Measurements from ENCODE around the gene PITHD1.
A peak's percentile ranks its signal among the peaks of the same experiment; 100 is the strongest.
"Not testable (repeated sequence)": the region's sequence is repeated elsewhere in the genome, so short reads cannot be mapped to it uniquely, and the experiment has no call there.

Gene PITHD1

DNA sequence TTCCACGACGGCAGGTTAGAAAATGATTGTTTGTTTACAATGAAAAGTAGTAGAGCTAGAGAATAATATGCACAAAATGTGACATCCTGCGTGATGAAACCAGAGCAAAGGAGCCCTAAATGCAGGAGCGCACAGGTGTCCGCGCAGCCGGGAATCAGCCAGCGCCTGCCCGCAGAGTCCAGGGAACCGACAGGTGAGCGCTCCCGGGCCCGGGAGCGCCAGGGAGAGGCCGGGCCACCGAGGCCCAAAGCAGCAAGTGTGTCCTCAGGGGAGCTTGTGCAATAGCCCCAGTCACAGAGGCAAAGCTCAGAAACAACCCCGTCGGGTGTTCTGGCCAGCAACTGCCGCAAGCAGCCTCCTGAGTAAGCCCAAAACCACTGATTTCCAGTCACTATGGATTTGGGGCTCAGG is 23.1 kb downstream of the PITHD1 start:
- H3K4me2 ChIP-seq (ENCODE audit: low read length): peak overlapping the region; percentile 68
- H3K27me3 ChIP-seq (ENCODE audit: low read depth, low read length): no peaks in the 10 kb centered on the region
- no peak for TF ChIP-seq EZH2phosphoT487 (IDR thresholded peaks at IDR 0.05; ENCODE audit: low read depth)
- TF ChIP-seq, protein P1, sequence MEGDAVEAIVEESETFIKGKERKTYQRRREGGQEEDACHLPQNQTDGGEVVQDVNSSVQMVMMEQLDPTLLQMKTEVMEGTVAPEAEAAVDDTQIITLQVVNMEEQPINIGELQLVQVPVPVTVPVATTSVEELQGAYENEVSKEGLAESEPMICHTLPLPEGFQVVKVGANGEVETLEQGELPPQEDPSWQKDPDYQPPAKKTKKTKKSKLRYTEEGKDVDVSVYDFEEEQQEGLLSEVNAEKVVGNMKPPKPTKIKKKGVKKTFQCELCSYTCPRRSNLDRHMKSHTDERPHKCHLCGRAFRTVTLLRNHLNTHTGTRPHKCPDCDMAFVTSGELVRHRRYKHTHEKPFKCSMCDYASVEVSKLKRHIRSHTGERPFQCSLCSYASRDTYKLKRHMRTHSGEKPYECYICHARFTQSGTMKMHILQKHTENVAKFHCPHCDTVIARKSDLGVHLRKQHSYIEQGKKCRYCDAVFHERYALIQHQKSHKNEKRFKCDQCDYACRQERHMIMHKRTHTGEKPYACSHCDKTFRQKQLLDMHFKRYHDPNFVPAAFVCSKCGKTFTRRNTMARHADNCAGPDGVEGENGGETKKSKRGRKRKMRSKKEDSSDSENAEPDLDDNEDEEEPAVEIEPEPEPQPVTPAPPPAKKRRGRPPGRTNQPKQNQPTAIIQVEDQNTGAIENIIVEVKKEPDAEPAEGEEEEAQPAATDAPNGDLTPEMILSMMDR (IDR thresholded peaks at IDR 0.05; ENCODE audit: low read depth, low read length): no peak
- peaks cover 8% of the 10 kb centered on the region for H3K4me1 ChIP-seq (ENCODE audit: low read length)
- H2AFZ ChIP-seq (ENCODE audit: low read depth, low read length): no peak overlapping the region
- H3K79me2 ChIP-seq (ENCODE audit: low read length): peaks cover 7% of the 10 kb centered on the region; the same call in 1 of the 2 replicates
- H3K9ac ChIP-seq (ENCODE audit: low read length): peak overlapping the region; percentile 75
- no peaks in the 10 kb centered on the region for H3K9me3 ChIP-seq (ENCODE audit: insufficient read depth, low read length)
- no peak overlapping the region for H3K27ac ChIP-seq (ENCODE audit: low read length)
- no peaks in the 10 kb centered on the region for H4K20me1 ChIP-seq (ENCODE audit: insufficient read depth, low read length)
- H3K36me3 ChIP-seq (replicated peaks; ENCODE audit: low read depth, low read length): no peaks in the 10 kb centered on the region
- peak overlapping the region; percentile 96 for H3K4me3 ChIP-seq (ENCODE audit: low read length)

DNA sequence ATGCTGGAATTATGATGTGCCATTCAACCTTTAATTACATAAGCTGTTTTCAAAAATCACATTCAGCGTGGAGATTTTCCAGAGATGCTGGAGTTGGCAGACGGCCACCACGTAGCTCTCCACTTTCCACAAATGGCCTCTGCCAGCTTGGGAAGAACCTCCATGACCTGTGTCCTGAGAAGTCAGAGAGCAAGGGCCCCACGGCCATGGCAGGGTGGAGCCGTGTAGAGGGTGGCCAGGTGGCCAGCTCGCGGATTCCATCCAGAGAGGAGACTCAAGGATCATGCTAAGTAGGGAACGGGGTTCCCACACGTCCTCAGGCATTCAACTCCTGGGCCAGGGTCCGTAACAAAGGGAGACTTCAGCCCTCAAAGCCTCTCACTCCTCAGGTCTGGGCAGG is 23.7 kb downstream of the PITHD1 start:
- Histone ChIP-seq H3K79me2 (ENCODE audit: low read length) (peaks cover 7% of the 10 kb centered on the region; the same call in 1 of the 2 replicates), H4K20me1 (ENCODE audit: insufficient read depth, low read length) (no peaks in the 10 kb centered on the region), H3K9ac (ENCODE audit: low read length) (no peak overlapping the region), H3K4me3 (ENCODE audit: low read length) (no peak overlapping the region), H3K27me3 (ENCODE audit: low read depth, low read length) (no peaks in the 10 kb centered on the region), H3K9me3 (ENCODE audit: insufficient read depth, low read length) (no peaks in the 10 kb centered on the region), H3K27ac (ENCODE audit: low read length) (no peak overlapping the region), H3K36me3 (replicated peaks; ENCODE audit: low read depth, low read length) (no peaks in the 10 kb centered on the region), H2AFZ (ENCODE audit: low read depth, low read length) (no peak overlapping the region), H3K4me1 (ENCODE audit: low read length) (peaks cover 8% of the 10 kb centered on the region), H3K4me2 (ENCODE audit: low read length) (peak overlapping the region; percentile 68; the same call in 1 of the 2 replicates)
- TF ChIP-seq, protein P1 (IDR thresholded peaks at IDR 0.05; ENCODE audit: low read depth, low read length): no peak
- no peak for TF ChIP-seq EZH2phosphoT487 (IDR thresholded peaks at IDR 0.05; ENCODE audit: low read depth)

DNA sequence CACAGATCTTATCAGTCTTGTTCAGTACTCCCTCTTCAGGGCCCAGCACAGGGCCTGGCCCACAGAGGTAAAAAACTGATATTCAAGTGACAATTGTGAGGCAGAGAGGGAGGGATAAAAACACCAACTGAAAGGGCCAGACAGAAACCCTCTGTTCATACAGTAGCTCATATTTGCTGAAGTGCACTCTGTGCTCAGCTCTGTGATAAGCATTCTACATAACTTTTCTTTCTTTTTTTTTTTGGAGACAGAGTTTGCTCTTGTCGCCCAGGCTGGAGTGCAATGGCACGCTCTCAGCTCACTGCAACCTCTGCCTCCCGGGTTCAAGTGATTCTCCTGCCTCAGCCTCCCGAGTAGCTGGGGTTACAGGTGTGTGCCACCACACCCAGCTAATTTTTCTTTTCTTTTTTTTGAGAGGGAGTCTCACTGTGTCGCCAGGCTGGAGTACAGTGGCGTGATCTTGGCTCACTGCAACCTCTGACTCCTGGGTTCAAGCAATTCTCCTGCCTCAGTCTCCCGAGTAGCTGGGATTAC is 24.7 kb downstream of the PITHD1 start:
- H3K79me2 ChIP-seq (ENCODE audit: low read length); H3K36me3 ChIP-seq (replicated peaks; ENCODE audit: low read depth, low read length); H2AFZ ChIP-seq (ENCODE audit: low read depth, low read length); H3K27me3 ChIP-seq (ENCODE audit: low read depth, low read length); H3K4me1 ChIP-seq (ENCODE audit: low read length); H3K4me3 ChIP-seq (ENCODE audit: low read length); H3K4me2 ChIP-seq (ENCODE audit: low read length); H4K20me1 ChIP-seq (ENCODE audit: insufficient read depth, low read length); H3K9ac ChIP-seq (ENCODE audit: low read length); H3K27ac ChIP-seq (ENCODE audit: low read length); H3K9me3 ChIP-seq (ENCODE audit: insufficient read depth, low read length): not testable (repeated sequence)

DNA sequence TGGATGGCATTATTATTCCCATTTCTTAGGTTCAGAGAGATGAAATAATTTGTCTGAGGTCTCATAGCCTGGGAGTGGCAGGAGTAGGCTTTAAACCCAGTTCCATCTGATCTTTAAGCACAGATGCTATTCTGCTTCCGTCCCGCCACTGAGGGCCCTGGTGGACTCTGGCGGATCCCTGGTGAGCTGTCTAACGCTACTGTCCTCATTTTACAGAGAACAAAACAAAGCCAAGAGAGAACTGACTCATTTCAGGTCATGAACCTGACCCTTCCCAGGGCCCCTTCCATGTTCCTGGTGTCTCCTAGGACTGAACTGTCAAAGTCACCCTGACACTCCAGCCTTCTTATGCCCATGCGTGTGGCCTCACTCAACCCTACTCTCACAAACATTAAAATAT is 25.5 kb downstream of the PITHD1 start:
- Histone ChIP-seq H3K27ac (ENCODE audit: low read length) (no peak overlapping the region), H3K9ac (ENCODE audit: low read length) (no peak overlapping the region), H3K4me3 (ENCODE audit: low read length) (no peak overlapping the region), H4K20me1 (ENCODE audit: insufficient read depth, low read length) (no peaks in the 10 kb centered on the region), H3K36me3 (replicated peaks; ENCODE audit: low read depth, low read length) (no peaks in the 10 kb centered on the region), H3K4me2 (ENCODE audit: low read length) (no peak overlapping the region), H3K9me3 (ENCODE audit: insufficient read depth, low read length) (no peaks in the 10 kb centered on the region), H3K4me1 (ENCODE audit: low read length) (peaks cover 8% of the 10 kb centered on the region), H3K79me2 (ENCODE audit: low read length) (peaks cover 7% of the 10 kb centered on the region; the same call in 1 of the 2 replicates), H3K27me3 (ENCODE audit: low read depth, low read length) (no peaks in the 10 kb centered on the region), H2AFZ (ENCODE audit: low read depth, low read length) (no peak overlapping the region)
- no peak for TF ChIP-seq EZH2phosphoT487 (IDR thresholded peaks at IDR 0.05; ENCODE audit: low read depth)
- TF ChIP-seq, protein P1 (IDR thresholded peaks at IDR 0.05; ENCODE audit: low read depth, low read length): no peak
